K562 (cell line): ENCODE measurements around the gene NUTM1. TPM values are rescaled to one million over a fixed set of nuclear protein-coding genes. Genes with fewer than 3 reads are reported as not detected.

ENCODE experiments used
- ATAC-seq: fragments of 200-7000 bp; cut with Tn5 transposase; 3 replicates; pipeline ENCODE4 v1.9.1; 2020; ENCODE audit warnings: moderate library complexity
- BruUV-seq: library from RNA; stranded (reverse); fragments of 400-500 nt; replicated peaks from 2 replicates; lab custom pipeline; 2021; lab: Mats Ljungman, UMichigan
- CTCF ChIA-PET: fragments of 300-600 bp; formaldehyde crosslinking; extraction: SDS; loops from one replicate; lab custom pipeline; 2021; ENCODE audit warnings: low intra/inter-chr PET ratio; lab: Yijun Ruan, JAX
- POLR2A ChIA-PET: fragments of 300-600, 350-650 bp; sonication (Branson Sonifier 250); formaldehyde crosslinking; extraction: SDS; loops from one replicate; lab custom pipeline; 2021; ENCODE audit warnings: antibody characterized with exemption, inconsistent platforms; lab: Yijun Ruan, JAX
- DNase-seq, 4 experiments: peaks; one replicate each; pipeline versions ENCODE4 v3.0.0 to v3.0.0-alpha.2; 2011 to 2018; ENCODE audit warnings: low spot score in 3 of 4, mixed read lengths in 3 of 4; ENCODE audit errors: extremely low read depth in 1 of 4
- FAIRE-seq: peaks from 2 replicates; lab custom pipeline; 2011; peaks lifted over from hg19 to GRCh38; lab: Jason Lieb, UNC
- H2AFZ ChIP-seq: 2 replicates; pipeline ENCODE4 v1.6.0; 2011; ENCODE audit warnings: low read depth, low read length, control low read depth, inconsistent platforms
- H3K27ac ChIP-seq: fragments of 200-600 bp; 3 replicates; pipeline ENCODE4 v1.8.0; 2011; ENCODE audit warnings: low read depth, mild to moderate bottlenecking, control low read depth, inconsistent platforms, low read length, moderate library complexity, mixed read lengths; ENCODE audit errors: extremely low read depth
- H3K27me3 ChIP-seq, 2 experiments: fragments of 300-600 bp in 1 of 2; 2 replicates in 1 of 2; 3 replicates in 1 of 2; pipeline versions ENCODE4 v1.6.0 to v1.8.0; 2011; ENCODE audit warnings: inconsistent platforms in 2 of 2, low read length in 2 of 2, mild to moderate bottlenecking in 1 of 2, mixed read lengths in 1 of 2, moderate library complexity in 1 of 2; ENCODE audit not compliant: control insufficient read depth in 2 of 2, insufficient read depth in 2 of 2
- H3K36me3 ChIP-seq: fragments of 300-600 bp; 3 replicates; pipeline ENCODE4 v1.8.0; 2011; ENCODE audit warnings: mild to moderate bottlenecking, low read length, inconsistent platforms; ENCODE audit not compliant: control insufficient read depth, insufficient read depth
- H3K4me1 ChIP-seq, 2 experiments: fragments of 200-600 bp in 1 of 2; replicated peaks in 1 of 2; 2 replicates in 1 of 2; 3 replicates in 1 of 2; pipeline versions ENCODE4 v1.5.1 to v1.8.0; 2011; ENCODE audit warnings: inconsistent platforms in 2 of 2, low read length in 2 of 2, mild to moderate bottlenecking in 1 of 2, mixed read lengths in 1 of 2, moderate library complexity in 1 of 2; ENCODE audit not compliant: control insufficient read depth in 2 of 2, insufficient read depth in 2 of 2
- H3K4me2 ChIP-seq: 2 replicates; pipeline ENCODE4 v1.6.1; 2011; ENCODE audit warnings: low read length, control low read depth, inconsistent platforms, mixed read lengths; ENCODE audit not compliant: insufficient read depth
- H3K4me3 ChIP-seq: fragments of 200-600 bp; sonication (generic), shearing (Covaris generic); 2 replicates; pipeline ENCODE4 v1.5.1; 2016; ENCODE audit warnings: control low read depth, inconsistent platforms
- H3K79me2 ChIP-seq: fragments of 200-600 bp; 3 replicates; pipeline ENCODE4 v1.8.0; 2011; ENCODE audit warnings: low read length, inconsistent platforms; ENCODE audit not compliant: control insufficient read depth, insufficient read depth
- H3K9ac ChIP-seq, 2 experiments: 2 replicates each; pipeline versions ENCODE4 v1.6.0 to v1.6.1; 2011; ENCODE audit warnings: low read depth in 2 of 2, low read length in 2 of 2, control low read depth in 1 of 2, inconsistent platforms in 1 of 2, mild to moderate bottlenecking in 1 of 2, mixed read lengths in 1 of 2; ENCODE audit not compliant: insufficient read depth in 1 of 2
- H3K9me1 ChIP-seq: one replicate; pipeline ENCODE4 v1.6.0; 2011; ENCODE audit warnings: inconsistent platforms, mild to moderate bottlenecking, low read length, moderate library complexity; ENCODE audit not compliant: control insufficient read depth, insufficient read depth
- H3K9me3 ChIP-seq: replicated peaks from 2 replicates; pipeline ENCODE4 v1.5.1; 2011; ENCODE audit warnings: low read depth, low read length, inconsistent platforms; ENCODE audit not compliant: control insufficient read depth, insufficient read depth
- H4K20me1 ChIP-seq: replicated peaks from 2 replicates; pipeline ENCODE4 v1.6.1; 2011; ENCODE audit warnings: low read length, inconsistent platforms, mixed read lengths; ENCODE audit not compliant: control insufficient read depth, insufficient read depth
- CREB5 ChIP-seq: fragments of 250-450 bp; sonication (Bioruptor Pico); IDR thresholded peaks from 2 replicates; pipeline ENCODE4 v1.5.0; 2020; ENCODE audit warnings: mild to moderate bottlenecking
- CUX1 ChIP-seq: fragments of 200-800 bp; sonication (Bioruptor generic); IDR thresholded peaks from 2 replicates; pipeline ENCODE4 v1.6.1; 2016; ENCODE audit warnings: missing genetic modification characterization, missing compliant biosample characterization
- HEY1 ChIP-seq: fragments of 250-450 bp; sonication (Bioruptor Pico); IDR thresholded peaks from 2 replicates; pipeline ENCODE4 v1.5.0; 2020; ENCODE audit warnings: mild to moderate bottlenecking, moderate library complexity, borderline replicate concordance
- NCOA6 ChIP-seq: fragments of 450-650 bp; IDR thresholded peaks from 2 replicates; pipeline ENCODE4 v1.6.1; 2017; ENCODE audit warnings: mild to moderate bottlenecking
- SRSF7 ChIP-seq: fragments of 200-400 bp; formaldehyde crosslinking; optimal IDR thresholded peaks from 2 replicates; pipeline ENCODE3; 2017; ENCODE audit warnings: mild to moderate bottlenecking, low read depth, low read length
- TEAD1 ChIP-seq, 2 experiments: fragments of 450-650 bp in 1 of 2; sonication (generic) in 1 of 2; formaldehyde crosslinking; IDR thresholded peaks; 2 replicates each; pipeline versions ENCODE4 v1.4.0 to v1.8.0; 2020 to 2022; ENCODE audit warnings: mild to moderate bottlenecking in 2 of 2, missing genetic modification reagents in 1 of 2
- TGIF2 ChIP-seq: sonication (generic); formaldehyde crosslinking; IDR thresholded peaks from 2 replicates; pipeline ENCODE4 v1.8.1; 2022; ENCODE audit warnings: mild to moderate bottlenecking, missing genetic modification reagents, moderate library complexity
- ZNF3 ChIP-seq: fragments of 250-450 bp; sonication (Bioruptor Pico); IDR thresholded peaks from 2 replicates; pipeline ENCODE4 v1.5.0; 2021; ENCODE audit warnings: mild to moderate bottlenecking, moderate library complexity
- ZNF696 ChIP-seq: fragments of 250-450 bp; sonication (Bioruptor Pico); conservative IDR thresholded peaks from 2 replicates; pipeline ENCODE4 v1.4.0; 2020; ENCODE audit warnings: mild to moderate bottlenecking, moderate library complexity
- WGBS: fragments of 100-300 bp; shearing (Covaris generic); methylation state at CpG from one replicate; pipeline ENCODE4 v1.1.6; 2016; ENCODE audit warnings: low coverage, mixed read lengths; ENCODE audit not compliant: insufficient coverage; ENCODE audit errors: missing lambda C conversion rate; 5-methylcytosine and 5-hydroxymethylcytosine counted together
- in situ Hi-C: fragments of 300-500 bp; cut with MboI; formaldehyde crosslinking; loops from 4 replicates; pipeline ENCODE4 v1.15.0; 2018; ENCODE audit warnings: inconsistent platforms, mixed read lengths
- intact Hi-C: fragments of 100-400 bp; cut with micrococcal nuclease; formaldehyde crosslinking; loops from 2 replicates; pipeline ENCODE4 v1.14.2; 2022
- polyA plus RNA-seq, 8 experiments: library from polyadenylated mRNA; depleted of rRNA in 4 of 8; stranded (reverse) in 5 of 8; unstranded in 3 of 8; fragments of >200 nt; fragmentation: Nextera tagmentation in 2 of 8; fragmentation: Illumina TruSeq in 1 of 8; extraction: Ambion mirVana in 2 of 8; extraction: Trizol in 1 of 8; gene quantifications; 2 replicates each; pipeline versions ENCODE4 v1.2.1 to v1.2.3, GENCODE V29; 2011 to 2014; ENCODE audit warnings: inconsistent platforms in 1 of 8, missing spikeins in 1 of 8
- total RNA-seq, 7 experiments: library from RNA; depleted of rRNA in 6 of 7; stranded (reverse); fragments of >200 nt in 6 of 7; fragmentation: Illumina TruSeq in 2 of 7; extraction: Trizol in 2 of 7; gene quantifications; 2 replicates each; pipeline versions ENCODE4 v1.2.1 to v1.2.3, GENCODE V29; 2011 to 2021; ENCODE audit warnings: low replicate concordance in 1 of 7

NUTM1 gene
- total and polyA plus RNA-seq, 9 of the 15 experiments (the other 6 are each of a cell fraction or from before 2014, with no cell fraction given): 0.01 to 0.05 (median 0.04) TPM; not detected in 4

GRCh38 chr15:34367101-34368081, 24.3 kb downstream of the NUTM1 start, which contains the start of gene LPCAT4 (continued):
- no peak for TF ChIP-seq ZNF3 (CRISPR knock-in tag)
- TF ChIP-seq CREB5: no peak

GRCh38 chr15:34370129-34370528, 27.0 kb downstream of the NUTM1 start:
- no TSS peak for BruUV-seq
- intact Hi-C loops: no loop called here
- H3K27me3 ChIP-seq: peaks cover 0 to 7% of the 10 kb centered on the region in 2 experiments; a peak in 1 of 5 replicates
- H3K36me3 ChIP-seq: no peaks in the 10 kb centered on the region
- no peak overlapping the region for H3K4me3 ChIP-seq
- FAIRE-seq: no peak
- ChIA-PET CTCF (no interaction called here), POLR2A (interaction anchor here (0.6 kb wide), 2 partner anchors 70 to 476 kb away, joined by 3 to 4 read pairs; no protein-coding TSS in a partner anchor)
- no peaks in the 10 kb centered on the region for H4K20me1 ChIP-seq
- DNase-seq: no peak
- H3K4me1 ChIP-seq: peaks cover 7 to 18% of the 10 kb centered on the region in 2 experiments; a peak in 4 of 5 replicates
- in situ Hi-C loops: no loop called here
- H3K9me3 ChIP-seq: no peaks in the 10 kb centered on the region
- 3% methylated on average over 2 of the region's 2 CpGs for WGBS
- H3K27ac ChIP-seq: no peak overlapping the region
- no peak overlapping the region for H3K4me2 ChIP-seq
- H3K79me2 ChIP-seq: peaks cover 10% of the 10 kb centered on the region; the same call in 2 of the 3 replicates
- no peak for ATAC-seq
- no peak overlapping the region for H3K9ac ChIP-seq
- H2AFZ ChIP-seq: no peak overlapping the region
- H3K9me1 ChIP-seq: no peaks in the 10 kb centered on the region
- no peak for TF ChIP-seq TEAD1 (CRISPR knock-in tag; IDR thresholded peaks at IDR 0.05)
- TF ChIP-seq NCOA6: no peak
- TF ChIP-seq SRSF7: no peak
- no peak for TF ChIP-seq ZNF696
- no peak for TF ChIP-seq TGIF2 (CRISPR knock-in tag)
- TF ChIP-seq HEY1 (CRISPR knock-in tag): no peak
- TF ChIP-seq CUX1: no peak
